IMR-90 (cell line): Measurements from ENCODE around the gene CFAP61. TPM values are rescaled to one million over a fixed set of nuclear protein-coding genes. Genes with fewer than 3 reads are reported as not detected.

ENCODE experiments used
- ATAC-seq: fragments of 200-7000 bp; cut with Tn5 transposase; 2 replicates; pipeline ENCODE4 v1.9.1; 2020; ENCODE audit warnings: low read depth, mild to moderate bottlenecking, moderate library complexity
- BruUV-seq: library from RNA; stranded (reverse); fragments of 400-500 nt; replicated peaks from 2 replicates; lab custom pipeline; 2021; lab: Mats Ljungman, UMichigan
- CTCF ChIA-PET: fragments of 300-600 bp; formaldehyde crosslinking; extraction: SDS; loops from one replicate; lab custom pipeline; 2021; ENCODE audit warnings: antibody characterized with exemption; lab: Yijun Ruan, JAX
- POLR2A ChIA-PET: fragments of 300-600 bp; sonication (Branson Sonifier 250); formaldehyde crosslinking; loops from one replicate; lab custom pipeline; 2022; ENCODE audit warnings: antibody characterized with exemption; ENCODE audit not compliant: unreplicated experiment; lab: Charles Lee
- DNase-seq: peaks from one replicate; pipeline ENCODE4 v3.0.0; 2013
- H2AFZ ChIP-seq: replicated peaks from 2 replicates; pipeline ENCODE3; 2013; ENCODE audit warnings: low read length, mild to moderate bottlenecking; ENCODE audit not compliant: poor library complexity
- H2AK5ac ChIP-seq: 2 replicates; pipeline ENCODE4 v1.6.1; 2013; ENCODE audit warnings: low read depth, low read length, inconsistent platforms
- H2AK9ac ChIP-seq: replicated peaks from 2 replicates; pipeline ENCODE3; 2013; ENCODE audit warnings: mild to moderate bottlenecking, low read depth, low read length, moderate library complexity; ENCODE audit not compliant: poor library complexity
- H2BK120ac ChIP-seq: 2 replicates; pipeline ENCODE4 v1.6.1; 2013; ENCODE audit warnings: low read depth, low read length, inconsistent platforms
- H2BK15ac ChIP-seq: 3 replicates; pipeline ENCODE4 v1.6.1; 2013; ENCODE audit warnings: low read depth, low read length, inconsistent platforms
- H2BK20ac ChIP-seq: 2 replicates; pipeline ENCODE4 v1.6.1; 2013; ENCODE audit warnings: low read depth, mild to moderate bottlenecking, inconsistent platforms, low read length, moderate library complexity
- H2BK5ac ChIP-seq: 2 replicates; pipeline ENCODE4 v1.6.1; 2013; ENCODE audit warnings: mild to moderate bottlenecking, low read depth, low read length, inconsistent platforms; ENCODE audit not compliant: poor library complexity, severe bottlenecking
- H3K14ac ChIP-seq: replicated peaks from 2 replicates; pipeline ENCODE4 v1.6.1; 2013; ENCODE audit warnings: low read depth, low read length, inconsistent platforms
- H3K18ac ChIP-seq: 2 replicates; pipeline ENCODE4 v1.6.1; 2013; ENCODE audit warnings: low read depth, low read length, control low read depth
- H3K23ac ChIP-seq: 2 replicates; pipeline ENCODE4 v1.6.1; 2013; ENCODE audit warnings: low read depth, low read length, inconsistent platforms
- H3K27ac ChIP-seq: 2 replicates; pipeline ENCODE4 v1.5.1; 2013; ENCODE audit warnings: mild to moderate bottlenecking, control low read depth, low read length; ENCODE audit not compliant: insufficient read depth
- H3K27me3 ChIP-seq: 2 replicates; pipeline ENCODE4 v1.6.1; 2013; ENCODE audit warnings: low read length; ENCODE audit not compliant: control insufficient read depth, insufficient read depth
- H3K36me3 ChIP-seq: 2 replicates; pipeline ENCODE4 v1.6.1; 2013; ENCODE audit warnings: low read length, mixed read lengths; ENCODE audit not compliant: control insufficient read depth, insufficient read depth
- H3K4ac ChIP-seq: 2 replicates; pipeline ENCODE4 v1.6.1; 2013; ENCODE audit warnings: low read depth, low read length, inconsistent platforms
- H3K4me1 ChIP-seq: 2 replicates; pipeline ENCODE4 v1.6.1; 2013; ENCODE audit warnings: low read length, mixed read lengths; ENCODE audit not compliant: control insufficient read depth, insufficient read depth
- H3K4me2 ChIP-seq: 2 replicates; pipeline ENCODE4 v1.6.1; 2013; ENCODE audit warnings: low read depth, mild to moderate bottlenecking, control low read depth, low read length, moderate library complexity
- H3K4me3 ChIP-seq: 2 replicates; pipeline ENCODE4 v1.5.1; 2013; ENCODE audit warnings: low read depth, mild to moderate bottlenecking, control low read depth, low read length, moderate library complexity; ENCODE audit not compliant: insufficient read depth
- H3K56ac ChIP-seq: 2 replicates; pipeline ENCODE4 v1.6.1; 2013; ENCODE audit warnings: low read length, inconsistent platforms; ENCODE audit not compliant: insufficient read depth; ENCODE audit errors: extremely low read depth
- H3K79me1 ChIP-seq, 2 experiments: 2 replicates each; pipeline ENCODE4 v1.6.1; 2013; ENCODE audit warnings: low read length in 2 of 2, inconsistent platforms in 1 of 2, low read depth in 1 of 2
- H3K9ac ChIP-seq: 2 replicates; pipeline ENCODE4 v1.6.1; 2013; ENCODE audit warnings: low read depth, low read length, control low read depth
- H3K9me1 ChIP-seq: 2 replicates; pipeline ENCODE4 v1.6.1; 2013; ENCODE audit warnings: low read length, inconsistent platforms; ENCODE audit not compliant: insufficient read depth
- H3K9me3 ChIP-seq: 2 replicates; pipeline ENCODE4 v1.6.1; 2013; ENCODE audit warnings: low read length; ENCODE audit not compliant: control insufficient read depth, insufficient read depth
- H4K20me1 ChIP-seq: 2 replicates; pipeline ENCODE4 v1.6.1; 2013; ENCODE audit warnings: low read length, inconsistent platforms; ENCODE audit not compliant: insufficient read depth
- H4K5ac ChIP-seq: 2 replicates; pipeline ENCODE4 v1.6.1; 2013; ENCODE audit warnings: mild to moderate bottlenecking, low read depth, low read length, control low read depth
- H4K8ac ChIP-seq, 2 experiments: 2 replicates each; pipeline ENCODE4 v1.6.1; 2013; ENCODE audit warnings: low read depth in 2 of 2, low read length in 2 of 2, control low read depth in 1 of 2, inconsistent platforms in 1 of 2
- H4K91ac ChIP-seq: 2 replicates; pipeline ENCODE4 v1.6.1; 2013; ENCODE audit warnings: low read depth, low read length, inconsistent platforms; ENCODE audit not compliant: insufficient read depth
- CEBPB ChIP-seq: IDR thresholded peaks from 2 replicates; pipeline ENCODE4 v1.6.1; 2012; ENCODE audit warnings: low read depth, low read length, improper control_type of control experiment
- CHD1 ChIP-seq: IDR thresholded peaks from 2 replicates; pipeline ENCODE4 v1.6.1; 2012; ENCODE audit warnings: low read depth, low read length, improper control_type of control experiment
- CTCF ChIP-seq: conservative IDR thresholded peaks from 2 replicates; pipeline ENCODE4 v1.5.1; 2012; ENCODE audit warnings: mild to moderate bottlenecking, low read depth, low read length, improper control_type of control experiment
- MXI1 ChIP-seq: IDR thresholded peaks from 2 replicates; pipeline ENCODE4 v1.6.1; 2012; ENCODE audit warnings: low read depth, mild to moderate bottlenecking, low read length, moderate library complexity, borderline replicate concordance
- NFE2L2 ChIP-seq: fragments of 150-350 bp; IDR thresholded peaks from 2 replicates; pipeline ENCODE4 v1.6.1; 2016; ENCODE audit warnings: low read depth, mild to moderate bottlenecking, low read length
- RAD21 ChIP-seq: IDR thresholded peaks from 2 replicates; pipeline ENCODE4 v1.6.1; 2012; ENCODE audit warnings: low read length, improper control_type of control experiment
- SMC3 ChIP-seq: fragments of 150-350 bp; IDR thresholded peaks from 2 replicates; pipeline ENCODE4 v1.6.1; 2016; ENCODE audit warnings: low read depth, mild to moderate bottlenecking, antibody characterized with exemption, low read length, moderate library complexity
- WGBS, 2 experiments: methylation state at CpG; one replicate each; pipeline versions ENCODE4 v1.1.5 to v1.1.7; 2013; ENCODE audit warnings: missing lambda C conversion rate in 2 of 2; ENCODE audit not compliant: insufficient read length in 1 of 2; ENCODE audit errors: extremely low coverage in 2 of 2; 5-methylcytosine and 5-hydroxymethylcytosine counted together
- dilution Hi-C: fragments of 300-500 bp; cut with HindIII; formaldehyde crosslinking; loops from one replicate; pipeline ENCODE4 v1.14.3; 2018; ENCODE audit warnings: low sequenced_read_pairs; ENCODE audit not compliant: unreplicated experiment
- in situ Hi-C: fragments of 300-500 bp; cut with MboI; formaldehyde crosslinking; loops from 3 replicates; pipeline ENCODE4 v1.14.3; 2019; ENCODE audit warnings: low sequenced_read_pairs, inconsistent platforms, mixed read lengths
- intact Hi-C: fragments of 100-400 bp; cut with micrococcal nuclease; formaldehyde crosslinking; loops from 2 replicates; pipeline ENCODE4 v1.10.0; 2022
- polyA plus RNA-seq, 3 experiments: library from polyadenylated mRNA; depleted of rRNA; stranded (reverse); fragments of >200 nt; gene quantifications; 2 replicates each; pipeline ENCODE4 v1.2.3, GENCODE V29; 2012; ENCODE audit warnings: low replicate concordance in 1 of 3
- total RNA-seq: library from RNA; depleted of rRNA; stranded (reverse); fragments of >200 nt; gene quantifications from 2 replicates; pipeline ENCODE4 v1.2.3, GENCODE V29; 2012

The CFAP61 gene
- total and polyA plus RNA-seq, 2 of the 4 experiments (the other 2 are of a cell fraction) = 0.07 TPM; not detected in 1

- no peak for TF ChIP-seq CTCF
Observed at GRCh38 chr20:20070871-20071726, 18.8 kb downstream of the CFAP61 start (continued).

DNA sequence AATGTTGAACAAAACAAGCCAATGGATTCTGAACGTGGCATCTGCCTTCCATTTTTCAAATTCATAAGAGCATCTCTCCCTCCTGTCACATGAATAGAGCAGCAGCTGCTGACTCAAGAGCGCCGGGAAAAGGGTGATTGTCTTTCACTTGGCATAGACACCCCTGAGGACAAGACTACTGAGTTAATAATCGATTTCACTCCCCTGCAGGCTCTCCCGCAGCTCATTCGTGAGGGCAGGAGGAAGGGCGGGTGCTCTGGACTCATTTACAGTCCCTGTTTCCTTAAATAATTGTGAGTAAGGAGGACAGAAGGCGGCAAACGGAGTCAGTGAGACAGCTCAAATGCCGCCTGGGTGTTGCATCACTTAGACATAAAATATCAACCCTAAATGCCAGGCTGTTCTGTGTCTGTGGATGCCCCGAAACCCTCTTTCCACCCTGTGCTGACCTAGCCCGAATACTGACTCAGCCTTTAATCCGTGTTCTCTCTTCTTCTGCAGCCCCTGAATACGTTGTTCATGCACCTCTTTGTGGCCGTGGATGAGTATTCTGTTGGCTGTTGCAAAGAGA is 21.6 kb downstream of the CFAP61 start:
- Histone ChIP-seq H2BK5ac (no peak overlapping the region), H3K23ac (no peak overlapping the region), H3K56ac (no peak overlapping the region), H3K4me3 (no peak overlapping the region; the same call in 1 of the 2 replicates), H4K8ac (no peak overlapping the region), H2BK20ac (no peak overlapping the region), H2BK15ac (no peak overlapping the region), H3K4ac (no peak overlapping the region), H4K20me1 (no peaks in the 10 kb centered on the region), H3K36me3 (no peaks in the 10 kb centered on the region), H4K91ac (no peak overlapping the region), H2AK9ac (no peak overlapping the region), H2AFZ (peak overlapping the region; percentile 53), H4K5ac (no peak overlapping the region), H2AK5ac (no peak overlapping the region), H3K9me3 (no peaks in the 10 kb centered on the region), H3K4me1 (no peaks in the 10 kb centered on the region), H2BK120ac (no peak overlapping the region), H3K14ac (no peak overlapping the region), H3K9ac (no peak overlapping the region), H3K9me1 (no peaks in the 10 kb centered on the region), H3K79me1 (no peaks in the 10 kb centered on the region), H3K4me2 (peak overlapping the region; percentile 64), H3K27ac (no peak overlapping the region), H3K18ac (no peak overlapping the region), H3K27me3 (peaks cover 27% of the 10 kb centered on the region)
- in situ Hi-C loops (loop anchor here (10.0 kb wide), 1 partner anchor 161 kb away; no protein-coding TSS in a partner anchor), intact Hi-C loops (no loop called here), dilution Hi-C loops (no loop called here)
- DNase-seq = no peak
- peak; percentile 29 for ATAC-seq
- WGBS, 2 experiments = 20% methylated on average over 1 of the region's 15 CpGs; no CpG with 5 or more reads in 1 of the 2 experiments
- no TSS peak for BruUV-seq
- POLR2A ChIA-PET = no interaction called here
- CTCF ChIA-PET = interaction anchor here (1.4 kb wide), 1 partner anchor 10 kb away, joined by 4 read pairs; no protein-coding TSS in a partner anchor
- TF ChIP-seq MXI1 (no peak), CHD1 (no peak), CEBPB (peak; percentile 12; the same call in 1 of the 2 replicates), SMC3 (no peak), NFE2L2 (no peak), RAD21 (no peak)
